ENCODE measurements around the gene LRRC46.

The LRRC46 gene

DNA sequence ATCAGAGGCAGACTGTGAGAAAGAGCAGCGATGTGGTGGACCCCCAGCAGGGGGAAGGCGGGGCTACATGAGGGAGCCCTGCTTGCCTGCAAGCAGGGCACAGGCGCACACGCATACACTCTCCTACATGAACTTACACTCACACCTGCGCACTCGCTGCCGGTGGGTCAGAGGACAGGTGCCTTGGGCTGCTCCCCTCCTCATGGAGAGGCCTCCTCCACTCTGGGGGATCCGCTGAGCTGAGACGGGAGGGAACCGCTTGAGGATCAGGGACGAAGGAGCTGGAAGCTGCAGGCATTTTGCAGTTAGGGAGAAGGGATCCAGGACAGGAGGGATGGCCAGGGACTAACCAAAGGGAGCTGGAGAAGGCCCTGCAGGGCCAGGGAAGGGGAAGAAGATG lies 24.0 kb upstream of the LRRC46 start:
- DNase-seq (ENCODE audit: low read depth) = no peak
- H3K4me3 ChIP-seq (ENCODE audit: low read depth, low read length) = no peak overlapping the region
- TF ChIP-seq MYC (IDR thresholded peaks at IDR 0.05; ENCODE audit: low read depth, low read length) (no peak), POLR2A (IDR thresholded peaks at IDR 0.05; ENCODE audit: extremely low read depth, insufficient read length) (no peak)
- TF ChIP-seq, protein P1, sequence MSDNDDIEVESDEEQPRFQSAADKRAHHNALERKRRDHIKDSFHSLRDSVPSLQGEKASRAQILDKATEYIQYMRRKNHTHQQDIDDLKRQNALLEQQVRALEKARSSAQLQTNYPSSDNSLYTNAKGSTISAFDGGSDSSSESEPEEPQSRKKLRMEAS (IDR thresholded peaks at IDR 0.05; ENCODE audit: low read depth, low read length) = no peak
- TF ChIP-seq, protein P2, sequence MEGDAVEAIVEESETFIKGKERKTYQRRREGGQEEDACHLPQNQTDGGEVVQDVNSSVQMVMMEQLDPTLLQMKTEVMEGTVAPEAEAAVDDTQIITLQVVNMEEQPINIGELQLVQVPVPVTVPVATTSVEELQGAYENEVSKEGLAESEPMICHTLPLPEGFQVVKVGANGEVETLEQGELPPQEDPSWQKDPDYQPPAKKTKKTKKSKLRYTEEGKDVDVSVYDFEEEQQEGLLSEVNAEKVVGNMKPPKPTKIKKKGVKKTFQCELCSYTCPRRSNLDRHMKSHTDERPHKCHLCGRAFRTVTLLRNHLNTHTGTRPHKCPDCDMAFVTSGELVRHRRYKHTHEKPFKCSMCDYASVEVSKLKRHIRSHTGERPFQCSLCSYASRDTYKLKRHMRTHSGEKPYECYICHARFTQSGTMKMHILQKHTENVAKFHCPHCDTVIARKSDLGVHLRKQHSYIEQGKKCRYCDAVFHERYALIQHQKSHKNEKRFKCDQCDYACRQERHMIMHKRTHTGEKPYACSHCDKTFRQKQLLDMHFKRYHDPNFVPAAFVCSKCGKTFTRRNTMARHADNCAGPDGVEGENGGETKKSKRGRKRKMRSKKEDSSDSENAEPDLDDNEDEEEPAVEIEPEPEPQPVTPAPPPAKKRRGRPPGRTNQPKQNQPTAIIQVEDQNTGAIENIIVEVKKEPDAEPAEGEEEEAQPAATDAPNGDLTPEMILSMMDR (IDR thresholded peaks at IDR 0.05; ENCODE audit: low read depth, low read length) = no peak

DNA sequence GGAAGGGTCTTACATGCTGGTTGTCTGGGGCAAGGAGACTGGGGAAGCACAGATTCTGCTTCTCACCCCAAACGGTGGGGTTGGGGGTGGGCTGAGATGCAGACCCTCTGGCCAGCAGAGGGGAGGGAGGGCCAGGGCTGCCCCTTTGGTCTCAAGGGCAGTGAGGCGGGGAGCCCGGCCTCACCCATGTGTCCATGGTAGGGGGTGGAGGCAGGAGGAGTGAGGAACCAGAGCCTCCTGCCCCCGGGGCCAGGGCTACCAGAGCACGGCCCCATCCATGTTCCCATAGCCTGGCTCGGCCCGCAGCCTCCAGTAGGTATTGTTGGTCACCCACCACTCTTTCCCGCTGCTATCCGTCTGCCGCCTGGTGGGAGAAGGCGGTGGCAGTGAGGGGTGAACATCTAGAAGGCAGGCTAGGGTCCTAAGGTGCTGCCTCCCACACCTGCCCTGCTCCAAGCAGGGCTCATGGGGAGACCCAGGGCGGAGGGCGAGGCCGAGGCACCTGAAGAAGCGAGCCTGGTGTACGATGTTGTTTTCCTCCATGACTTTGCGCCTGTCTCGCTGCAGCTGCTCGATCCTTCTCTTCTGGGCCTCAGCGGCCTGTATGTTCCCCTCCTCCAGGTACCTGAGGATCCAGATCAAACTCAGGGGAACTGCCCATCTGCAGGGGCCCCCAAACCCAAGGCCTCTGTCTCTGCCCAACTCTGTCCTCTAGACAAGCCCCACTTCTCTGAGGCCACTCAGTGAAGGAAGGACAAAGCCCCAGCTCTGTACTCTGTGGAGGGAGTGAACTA lies 23.2 kb upstream of the LRRC46 start:
- H3K4me3 ChIP-seq (ENCODE audit: low read depth, low read length) = no peak overlapping the region
- no peak for DNase-seq (ENCODE audit: low read depth)
- TF ChIP-seq, protein P2 (IDR thresholded peaks at IDR 0.05; ENCODE audit: low read depth, low read length) = no peak
- no peak for TF ChIP-seq POLR2A (IDR thresholded peaks at IDR 0.05; ENCODE audit: extremely low read depth, insufficient read length)
- TF ChIP-seq, protein P1 (IDR thresholded peaks at IDR 0.05; ENCODE audit: low read depth, low read length) = no peak
- no peak for TF ChIP-seq MYC (IDR thresholded peaks at IDR 0.05; ENCODE audit: low read depth, low read length)

DNA sequence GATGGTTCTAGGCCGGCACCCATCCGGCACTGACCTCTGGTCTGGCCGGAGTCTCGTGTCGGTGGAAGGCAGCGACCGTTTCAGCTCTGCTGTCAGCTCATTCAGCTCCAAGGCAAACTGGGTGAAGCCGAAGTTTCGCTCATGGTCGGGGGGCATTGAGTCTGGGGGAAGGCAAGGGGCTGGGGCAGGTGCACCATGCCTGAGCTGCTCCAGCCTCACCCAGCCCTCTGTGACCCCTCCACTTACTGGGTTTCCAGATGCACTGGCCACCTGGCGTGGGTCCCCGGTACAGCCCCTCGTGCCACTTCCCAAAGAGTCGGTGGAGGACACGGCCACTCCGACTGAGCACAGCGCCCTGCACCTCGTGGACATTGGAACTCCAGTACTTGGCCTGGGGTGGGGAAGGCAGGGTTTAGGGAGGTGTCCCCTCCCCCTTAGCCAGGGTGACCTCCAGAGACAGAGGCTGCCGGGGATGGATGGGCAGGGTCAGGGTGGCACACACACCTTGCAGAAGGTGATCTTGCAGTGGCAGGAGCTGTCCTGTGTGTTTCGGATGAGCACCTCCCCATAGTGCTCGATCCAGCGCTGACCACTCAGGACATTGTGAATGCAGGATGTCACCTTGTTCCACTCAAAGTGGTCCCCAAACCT lies 22.5 kb upstream of the LRRC46 start:
- TF ChIP-seq, protein P2 (IDR thresholded peaks at IDR 0.05; ENCODE audit: low read depth, low read length) = no peak
- TF ChIP-seq MYC (IDR thresholded peaks at IDR 0.05; ENCODE audit: low read depth, low read length) = no peak
- no peak for TF ChIP-seq POLR2A (IDR thresholded peaks at IDR 0.05; ENCODE audit: extremely low read depth, insufficient read length)
- TF ChIP-seq, protein P1 (IDR thresholded peaks at IDR 0.05; ENCODE audit: low read depth, low read length) = no peak
- H3K4me3 ChIP-seq (ENCODE audit: low read depth, low read length) = no peak overlapping the region
- no peak for DNase-seq (ENCODE audit: low read depth)

DNA sequence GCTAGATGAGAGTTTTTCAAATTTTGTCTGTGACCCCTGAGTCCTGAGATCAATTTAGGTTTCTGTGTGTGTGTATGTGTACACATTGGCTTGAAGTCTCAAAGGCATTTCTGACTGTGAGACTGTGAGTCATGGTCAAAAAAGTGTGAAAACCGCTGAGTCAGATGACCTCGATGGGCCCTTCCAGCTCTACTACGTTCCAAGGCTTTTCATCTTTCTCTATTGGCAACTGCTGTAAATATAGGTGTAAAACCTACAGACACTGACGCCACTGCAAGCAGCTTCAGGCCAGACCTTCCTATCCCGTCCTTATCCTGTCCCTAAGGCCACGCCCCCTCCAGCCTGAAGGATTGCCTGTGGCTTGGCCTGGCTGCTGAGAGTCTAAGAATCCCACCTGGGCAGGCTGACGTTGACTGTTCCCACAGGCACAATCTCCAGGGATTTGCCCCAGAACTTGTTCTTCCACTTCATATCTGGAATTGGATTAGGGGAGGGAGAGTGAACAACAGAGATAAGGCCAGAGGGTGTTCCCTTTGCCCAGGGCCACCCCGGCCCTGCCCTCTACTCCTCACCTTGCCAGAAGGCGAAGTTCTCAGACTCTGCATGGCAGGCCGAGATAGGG lies 21.2 kb upstream of the LRRC46 start:
- no peak overlapping the region for H3K4me3 ChIP-seq (ENCODE audit: low read depth, low read length)
- no peak for DNase-seq (ENCODE audit: low read depth)
- TF ChIP-seq POLR2A (IDR thresholded peaks at IDR 0.05; ENCODE audit: extremely low read depth, insufficient read length) (no peak), MYC (IDR thresholded peaks at IDR 0.05; ENCODE audit: low read depth, low read length) (no peak)
- TF ChIP-seq, protein P2 (IDR thresholded peaks at IDR 0.05; ENCODE audit: low read depth, low read length) = no peak

DNA sequence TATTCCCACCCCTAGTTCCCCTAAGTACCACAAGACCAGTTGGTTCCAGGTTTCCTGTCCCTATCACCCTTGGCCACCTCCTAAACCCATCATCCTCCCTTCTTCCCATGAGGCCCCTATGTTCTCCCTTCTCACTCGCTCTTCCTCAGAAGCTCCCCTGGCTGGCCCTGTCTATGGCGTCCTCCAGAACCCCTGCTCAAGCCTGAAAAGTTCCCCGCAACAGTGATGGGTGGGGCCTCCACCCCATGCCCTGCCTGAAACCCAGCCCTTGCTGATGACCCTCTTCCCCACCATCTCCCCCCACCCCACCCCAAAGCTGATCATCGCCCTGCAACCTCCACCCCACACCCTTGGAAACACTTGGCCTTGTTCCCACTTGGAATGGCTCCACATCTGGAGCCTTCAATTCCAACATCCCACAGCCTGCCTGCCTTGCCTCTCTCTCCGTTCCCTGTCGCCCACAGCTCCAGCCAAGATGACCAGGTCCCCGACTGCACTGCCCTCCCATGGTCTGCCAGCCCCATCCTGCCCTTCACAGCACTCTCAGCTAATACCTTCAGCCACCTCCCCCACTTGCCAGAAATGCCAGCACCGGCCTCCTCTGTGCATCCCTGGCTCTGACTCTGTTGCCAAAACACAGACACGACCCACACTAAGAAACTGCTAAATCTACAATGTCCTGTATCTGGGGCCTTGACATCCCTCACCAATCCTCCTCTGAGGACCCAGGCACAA lies 20.4 kb upstream of the LRRC46 start:
- H3K4me3 ChIP-seq (ENCODE audit: low read depth, low read length) = no peak overlapping the region
- DNase-seq (ENCODE audit: low read depth) = no peak
- TF ChIP-seq, protein P2 (IDR thresholded peaks at IDR 0.05; ENCODE audit: low read depth, low read length) = no peak
- TF ChIP-seq, protein P1 (IDR thresholded peaks at IDR 0.05; ENCODE audit: low read depth, low read length) = no peak
- TF ChIP-seq POLR2A (IDR thresholded peaks at IDR 0.05; ENCODE audit: extremely low read depth, insufficient read length) (no peak), MYC (IDR thresholded peaks at IDR 0.05; ENCODE audit: low read depth, low read length) (no peak)

All from NB4 (cell line).